B cell (primary cell): ENCODE measurements around the gene ZNF554. TPM values are rescaled to one million over a fixed set of nuclear protein-coding genes. Genes with fewer than 3 reads are reported as not detected.

Experiments
- ATAC-seq: fragments of 200-7000 bp; cut with Tn5 transposase; one replicate; pipeline ENCODE4 v1.10.0; 2021; ENCODE audit warnings: low read depth, mild to moderate bottlenecking, moderate number of reproducible peaks, moderate library complexity
- CTCF ChIA-PET: fragments of 350-600 bp; sonication (Branson Sonifier 250); formaldehyde crosslinking; loops from one replicate; lab custom pipeline; 2021; ENCODE audit warnings: antibody characterized with exemption, inconsistent platforms; lab: Charles Lee
- POLR2A ChIA-PET: fragments of 350-600 bp; sonication (Branson Sonifier 250); formaldehyde crosslinking; loops from one replicate; lab custom pipeline; 2021; ENCODE audit warnings: antibody characterized with exemption; lab: Charles Lee
- DNase-seq: peaks from one replicate; pipeline ENCODE4 v3.0.0; 2013
- H2AFZ ChIP-seq: 2 replicates; pipeline ENCODE4 v1.6.1; 2012; ENCODE audit warnings: mild to moderate bottlenecking, low read depth, low read length; ENCODE audit not compliant: insufficient read depth, poor library complexity, severe bottlenecking
- H3K27ac ChIP-seq, 2 donors: 1 replicate in 1 of 2; 2 replicates in 1 of 2; pipeline ENCODE4 v1.5.1; 2012 to 2013; ENCODE audit warnings: low read length in 2 of 2, mild to moderate bottlenecking in 2 of 2, moderate library complexity in 1 of 2
- H3K27me3 ChIP-seq, 4 experiments: fragments of 200-600 bp in 1 of 4; sonication (generic) in 1 of 4; replicated peaks in 1 of 4; 1 replicate in 2 of 4; 2 replicates in 2 of 4; pipeline versions ENCODE4 v1.6.1 to v1.7.0; 2013 to 2016; ENCODE audit warnings: low read length in 3 of 4, mild to moderate bottlenecking in 2 of 4, mixed read lengths in 1 of 4, moderate library complexity in 1 of 4; ENCODE audit not compliant: insufficient read depth in 4 of 4, control insufficient read depth in 3 of 4; ENCODE audit errors: control extremely low read depth in 1 of 4
- H3K36me3 ChIP-seq, 2 experiments: replicated peaks in 1 of 2; 1 replicate in 1 of 2; 2 replicates in 1 of 2; pipeline versions ENCODE4 v1.6.1 to v1.7.1; 2013; ENCODE audit warnings: low read length in 1 of 2; ENCODE audit not compliant: insufficient read depth in 2 of 2, control insufficient read depth in 1 of 2; ENCODE audit errors: control extremely low read depth in 1 of 2, extremely low read depth in 1 of 2
- H3K4me1 ChIP-seq, 2 donors: fragments of 200-600 bp in 1 of 2; sonication (generic) in 1 of 2; 1 replicate in 1 of 2; 2 replicates in 1 of 2; pipeline versions ENCODE4 v1.5.1 to v1.6.1; 2013 to 2017; ENCODE audit warnings: low read length in 2 of 2; ENCODE audit not compliant: control insufficient read depth in 2 of 2, insufficient read depth in 2 of 2
- H3K4me2 ChIP-seq: replicated peaks from 2 replicates; pipeline ENCODE3; 2012; ENCODE audit warnings: mild to moderate bottlenecking, low read depth, low read length; ENCODE audit not compliant: poor library complexity, severe bottlenecking
- H3K4me3 ChIP-seq, 5 experiments: fragments of 200-600 bp in 1 of 5; sonication (generic) in 1 of 5; 1 replicate in 3 of 5; 2 replicates in 2 of 5; pipeline versions ENCODE4 v1.5.1 to v1.7.0; 2011 to 2016; ENCODE audit warnings: low read length in 4 of 5, mild to moderate bottlenecking in 4 of 5, low read depth in 2 of 5, control low read depth in 1 of 5, moderate library complexity in 1 of 5; ENCODE audit not compliant: insufficient read depth in 1 of 5; ENCODE audit errors: control extremely low read depth in 1 of 5, extremely low read depth in 1 of 5
- H3K79me2 ChIP-seq: fragments of 200-600 bp; sonication (generic); one replicate; pipeline ENCODE4 v1.6.0; 2016; ENCODE audit warnings: low read length; ENCODE audit not compliant: control insufficient read depth, insufficient read depth
- H3K9ac ChIP-seq: fragments of 200-600 bp; sonication (generic); 2 replicates; pipeline ENCODE4 v1.6.1; 2017; ENCODE audit warnings: mild to moderate bottlenecking, low read length, moderate library complexity
- H3K9me3 ChIP-seq, 3 donors: one replicate each; pipeline versions ENCODE4 v1.6.1 to v1.7.1; 2013; ENCODE audit warnings: low read length in 2 of 3; ENCODE audit not compliant: control insufficient read depth in 2 of 3, insufficient read depth in 1 of 3; ENCODE audit errors: control extremely low read depth in 1 of 3
- H4K20me1 ChIP-seq: 2 replicates; pipeline ENCODE4 v1.6.0; 2012; ENCODE audit warnings: mild to moderate bottlenecking, low read length; ENCODE audit not compliant: insufficient read depth, control insufficient read depth, poor library complexity, severe bottlenecking
- H3K27ac Mint-ChIP-seq: one replicate; pipeline ENCODE4 v1.8.0; 2021; ENCODE audit warnings: mixed read lengths
- H3K27me3 Mint-ChIP-seq: one replicate; pipeline ENCODE4 v1.8.0; 2021; ENCODE audit warnings: mixed read lengths
- H3K4me1 Mint-ChIP-seq: one replicate; pipeline ENCODE4 v1.8.0; 2021; ENCODE audit warnings: mixed read lengths
- H3K4me3 Mint-ChIP-seq: one replicate; pipeline ENCODE4 v1.8.0; 2021; ENCODE audit warnings: mixed read lengths
- H3K9me3 Mint-ChIP-seq: one replicate; pipeline ENCODE4 v1.8.0; 2022; ENCODE audit warnings: mixed read lengths; ENCODE audit not compliant: insufficient read depth
- CTCF ChIP-seq: fragments of 200-600 bp; IDR thresholded peaks from one replicate; pipeline ENCODE4 v1.8.0; 2022; ENCODE audit warnings: antibody characterized with exemption, mild to moderate bottlenecking
- EZH2 ChIP-seq: IDR thresholded peaks from 2 replicates; pipeline ENCODE4 v1.6.1; 2012; ENCODE audit warnings: borderline replicate concordance, low read depth, mild to moderate bottlenecking, moderate library complexity, low read length; ENCODE audit not compliant: insufficient read depth, poor library complexity, severe bottlenecking
- WGBS: methylation state at CpG from one replicate; pipeline ENCODE4 v1.1.5; 2013; ENCODE audit warnings: missing lambda C conversion rate; ENCODE audit not compliant: insufficient coverage; 5-methylcytosine and 5-hydroxymethylcytosine counted together
- intact Hi-C: fragments of 100-400 bp; cut with micrococcal nuclease; formaldehyde crosslinking; loops from one replicate; pipeline ENCODE4 v1.10.0; 2022
- polyA plus RNA-seq: library from polyadenylated mRNA; depleted of rRNA; stranded (reverse); fragments of >200 nt; gene quantifications from 2 replicates; pipeline ENCODE4 v1.2.3, GENCODE V29; 2012
- total RNA-seq, 2 donors: library from RNA; stranded (reverse); fragments of 120-200 nt in 1 of 2; gene quantifications; 1 replicate in 1 of 2; 2 replicates in 1 of 2; pipeline versions ENCODE4 v1.2.3 to v1.2.4, GENCODE V29; 2013 to 2022

Gene ZNF554
- total and polyA plus RNA-seq, 2 donors (not counting 1 experiment from before 2014, with no cell fraction given) = 2.8 to 5.9 TPM

GRCh38 chr19:2775556-2776430 lies 43.9 kb upstream of the ZNF554 start:
- peak overlapping the region; percentile 80 to 86 for H3K27ac ChIP-seq
- ATAC-seq = peak; percentile 60
- Mint-ChIP-seq H3K4me1 (peaks cover 39% of the 10 kb centered on the region), H3K27me3 (no peaks in the 10 kb centered on the region), H3K9me3 (no peaks in the 10 kb centered on the region), H3K4me3 (peak overlapping the region; percentile 87), H3K27ac (peak overlapping the region; percentile 96)
- H4K20me1 ChIP-seq = peaks cover 47% of the 10 kb centered on the region
- peaks cover 11 to 22% of the 10 kb centered on the region in 2 donors for H3K4me1 ChIP-seq
- 49% methylated on average over 25 of the region's 29 CpGs for WGBS
- no peaks in the 10 kb centered on the region for H3K9me3 ChIP-seq
- H3K79me2 ChIP-seq = peaks cover 90% of the 10 kb centered on the region
- POLR2A ChIA-PET = interaction anchor here (0.6 to 0.7 kb wide), 2 partner anchors 629 to 1291 kb away, joined by 3 to 4 read pairs; partner anchors contain the start of gene ZBTB7A
- H2AFZ ChIP-seq = peak overlapping the region; percentile 57
- DNase-seq = peak; percentile 77
- peak overlapping the region; percentile 74 for H3K4me2 ChIP-seq
- H3K27me3 ChIP-seq = no peaks in the 10 kb centered on the region
- intact Hi-C loops = no loop called here
- CTCF ChIA-PET = interaction anchor here (0.9 to 2.9 kb wide), 4 partner anchors 27 to 139 kb away, joined by 3 to 16 read pairs (median 4); no protein-coding TSS in a partner anchor
- peak overlapping the region; percentile 69 for H3K9ac ChIP-seq
- TF ChIP-seq CTCF (no peak), EZH2 (no peak)
- peaks cover 0 to 10% of the 10 kb centered on the region in 2 experiments for H3K36me3 ChIP-seq
- H3K4me3 ChIP-seq = peak overlapping the region in 4 of 5 experiments; percentile 28 to 48 (median 40)
